ENCODE data around the gene DDX6. TPM values are rescaled to one million over a fixed set of nuclear protein-coding genes. Genes with fewer than 3 reads are reported as not detected.

Gene DDX6
- total RNA-seq, 1 donor from 2014 or later, result 110 TPM

GRCh38 chr11:118699506-118700220 lies 91.3 kb downstream of the DDX6 start:
- Mint-ChIP-seq H3K9me3 (peaks cover 4% of the 10 kb centered on the region), H3K4me3 (no peak overlapping the region), H3K27me3 (ENCODE audit: insufficient read depth) (peaks cover 3% of the 10 kb centered on the region), H3K36me3 (ENCODE audit: low read depth) (no peaks in the 10 kb centered on the region), H3K27ac (no peak overlapping the region), H3K4me1 (ENCODE audit: low read depth) (no peaks in the 10 kb centered on the region)
- intact Hi-C loops (cut with micrococcal nuclease), result no loop called here
- peak; percentile 14 for DNase-seq (ENCODE audit: low spot score)

Other genes starting within 250 kb of the DDX6 start
- 17.7 and 18.4 TPM in 2 replicates for gene IFT46, start 225.2 kb downstream of the DDX6 start, total RNA-seq
- 162 and 165 TPM in 2 replicates for gene ARCN1, start 218.8 kb downstream of the DDX6 start, total RNA-seq
- gene PHLDB1, start 183.5 kb downstream of the DDX6 start, total RNA-seq, result 0.86 and 1.4 TPM in 2 replicates
- not detected in 2 replicates for gene TREH, start 111.5 kb downstream of the DDX6 start, total RNA-seq
- gene CXCR5, start 92.7 kb upstream of the DDX6 start, total RNA-seq, result 5.1 and 5.5 TPM in 2 replicates
- 27.3 and 32.4 TPM in 2 replicates for gene BCL9L, start 134.8 kb upstream of the DDX6 start, total RNA-seq
- not detected in 2 replicates for gene UPK2, start 165.1 kb upstream of the DDX6 start, total RNA-seq
- not detected in 2 replicates for gene FOXR1, start 180.6 kb upstream of the DDX6 start, total RNA-seq
- gene CENATAC, start 207.0 kb upstream of the DDX6 start, total RNA-seq, result 50.1 and 53.6 TPM in 2 replicates
- 1,440 and 1,455 TPM in 2 replicates for gene RPS25, start 227.2 kb upstream of the DDX6 start, total RNA-seq
- gene TRAPPC4, start 227.6 kb upstream of the DDX6 start, total RNA-seq, result 141 and 142 TPM in 2 replicates
- 24.3 and 28.7 TPM in 2 replicates for gene SLC37A4, start 239.7 kb upstream of the DDX6 start, total RNA-seq